A549 (cell line): ENCODE results near the gene APOC3. TPM values are rescaled to one million over a fixed set of nuclear protein-coding genes. Genes with fewer than 3 reads are reported as not detected.

Source experiments
- ATAC-seq, 2 experiments: fragments of 200-7000 bp in 1 of 2; fragments of >200 bp in 1 of 2; cut with Nextera tagmentation in 1 of 2; cut with Tn5 transposase in 1 of 2; 3 replicates each; pipeline versions ENCODE4 v1.8.0 to v1.9.1; 2018 to 2020; ENCODE audit warnings: mild to moderate bottlenecking in 1 of 2, moderate library complexity in 1 of 2
- CTCF ChIA-PET: fragments of 300-600 bp; sonication (Branson Sonifier 250); formaldehyde crosslinking; extraction: SDS; loops from one replicate; lab custom pipeline; 2021; ENCODE audit warnings: antibody characterized with exemption, inconsistent platforms; lab: Yijun Ruan, JAX
- POLR2A ChIA-PET: fragments of 350-600 bp; formaldehyde crosslinking; extraction: SDS; loops from one replicate; lab custom pipeline; 2021; ENCODE audit warnings: antibody characterized with exemption, inconsistent platforms; lab: Yijun Ruan, JAX
- DNase-seq, 2 experiments: peaks; one replicate each; pipeline versions ENCODE4 v3.0.0 to v3.0.0-alpha.2; 2011 to 2016; ENCODE audit warnings: low read depth in 1 of 2, low spot score in 1 of 2
- FAIRE-seq: peaks from 2 replicates; lab custom pipeline; 2011; peaks lifted over from hg19 to GRCh38; lab: Jason Lieb, UNC
- H3K27ac ChIP-seq, 2 experiments: fragments of >200 bp; sonication (Bioruptor Twin); formaldehyde crosslinking; 3 replicates each; pipeline ENCODE4 v1.5.1; 2016 to 2017
- H3K4me1 ChIP-seq: fragments of >200 bp; sonication (Bioruptor Twin); formaldehyde crosslinking; 3 replicates; pipeline ENCODE4 v1.6.1; 2016
- H3K4me2 ChIP-seq: fragments of >200 bp; sonication (Bioruptor Twin); formaldehyde crosslinking; 3 replicates; pipeline ENCODE4 v1.6.1; 2016
- H3K4me3 ChIP-seq: fragments of >200 bp; sonication (Bioruptor Twin); formaldehyde crosslinking; 3 replicates; pipeline ENCODE4 v1.5.1; 2016
- H3K9me3 ChIP-seq: fragments of >200 bp; sonication (Bioruptor Twin); formaldehyde crosslinking; 3 replicates; pipeline ENCODE4 v1.6.1; 2016
- BHLHE40 ChIP-seq: IDR thresholded peaks from 2 replicates; pipeline ENCODE4 v1.6.1; 2012; ENCODE audit warnings: low read depth, low read length, inconsistent platforms
- CBX2 ChIP-seq: fragments of 200-600 bp; sonication (generic); IDR thresholded peaks from 2 replicates; pipeline ENCODE4 v1.6.1; 2016; ENCODE audit warnings: low read depth, mild to moderate bottlenecking, borderline replicate concordance
- CBX8 ChIP-seq: fragments of 200-600 bp; sonication (generic); IDR thresholded peaks from 2 replicates; pipeline ENCODE4 v1.6.1; 2016
- CEBPB ChIP-seq, 2 experiments: fragments of >200 bp in 1 of 2; sonication (Bioruptor Twin) in 1 of 2; formaldehyde crosslinking in 1 of 2; IDR thresholded peaks; 2 replicates each; pipeline ENCODE4 v1.6.1; 2012 to 2016
- CHD2 ChIP-seq: fragments of 150-350 bp; IDR thresholded peaks from 2 replicates; pipeline ENCODE4 v1.6.1; 2014; ENCODE audit warnings: low read length; ENCODE audit not compliant: partially characterized antibody
- ELK1 ChIP-seq: fragments of 150-350 bp; IDR thresholded peaks from 2 replicates; pipeline ENCODE4 v1.6.1; 2014; ENCODE audit warnings: low read depth, mild to moderate bottlenecking, low read length
- ESRRA ChIP-seq: fragments of 150-350 bp; IDR thresholded peaks from 2 replicates; pipeline ENCODE4 v1.6.1; 2014; ENCODE audit warnings: mild to moderate bottlenecking, low read length, borderline replicate concordance
- FOSB ChIP-seq: fragments of 250-450 bp; sonication (Bioruptor Pico); IDR thresholded peaks from 2 replicates; pipeline ENCODE4 v1.5.0; 2020; ENCODE audit warnings: mild to moderate bottlenecking, moderate library complexity
- FOXS1 ChIP-seq: fragments of 250-450 bp; sonication (Bioruptor Pico); IDR thresholded peaks from 2 replicates; pipeline ENCODE4 v1.5.0; 2020; ENCODE audit warnings: mild to moderate bottlenecking, moderate library complexity
- HMGXB4 ChIP-seq: fragments of 250-450 bp; sonication (Bioruptor Pico); IDR thresholded peaks from 2 replicates; pipeline ENCODE4 v1.5.0; 2021; ENCODE audit warnings: mild to moderate bottlenecking, moderate library complexity, borderline replicate concordance
- HOXA7 ChIP-seq: fragments of 250-450 bp; sonication (Bioruptor Pico); IDR thresholded peaks from 2 replicates; pipeline ENCODE4 v1.5.0; 2020; ENCODE audit warnings: mild to moderate bottlenecking, moderate library complexity
- HOXB13 ChIP-seq: fragments of 250-450 bp; sonication (Bioruptor Pico); IDR thresholded peaks from 2 replicates; pipeline ENCODE4 v1.5.0; 2020; ENCODE audit warnings: low read depth, mild to moderate bottlenecking, moderate library complexity
- HOXB5 ChIP-seq: fragments of 250-450 bp; sonication (Bioruptor Pico); IDR thresholded peaks from 2 replicates; pipeline ENCODE4 v1.5.0; 2020; ENCODE audit warnings: mild to moderate bottlenecking, moderate library complexity
- JUN ChIP-seq, 2 experiments: fragments of >200 bp; sonication (Bioruptor Twin); formaldehyde crosslinking; IDR thresholded peaks; 2 replicates in 1 of 2; 3 replicates in 1 of 2; pipeline ENCODE4 v1.6.1; 2016 to 2017
- KDM1A ChIP-seq: fragments of 200-600 bp; sonication (generic); IDR thresholded peaks from 2 replicates; pipeline ENCODE4 v1.6.1; 2016; ENCODE audit warnings: low read depth, mild to moderate bottlenecking
- KDM5A ChIP-seq: fragments of 200-600 bp; sonication (generic); IDR thresholded peaks from 2 replicates; pipeline ENCODE4 v1.6.1; 2016; ENCODE audit warnings: antibody characterized with exemption, mild to moderate bottlenecking
- MAZ ChIP-seq: fragments of 150-350 bp; IDR thresholded peaks from 2 replicates; pipeline ENCODE4 v1.6.1; 2014; ENCODE audit warnings: antibody characterized with exemption, low read depth, low read length, borderline replicate concordance
- MYC ChIP-seq: IDR thresholded peaks from 2 replicates; pipeline ENCODE4 v1.6.1; 2012; ENCODE audit warnings: mild to moderate bottlenecking, inconsistent platforms, low read length, improper control_type of control experiment, borderline replicate concordance
- NPAS2 ChIP-seq: fragments of 250-450 bp; sonication (Bioruptor Pico); IDR thresholded peaks from 2 replicates; pipeline ENCODE4 v1.8.0; 2022; ENCODE audit warnings: mild to moderate bottlenecking, moderate library complexity, borderline replicate concordance
- PBX3 ChIP-seq: IDR thresholded peaks from 2 replicates; pipeline ENCODE4 v1.6.1; 2012
- POLR2AphosphoS2 ChIP-seq: conservative IDR thresholded peaks from 2 replicates; pipeline ENCODE4 v1.6.1; 2012; ENCODE audit warnings: low read length, improper control_type of control experiment, inconsistent platforms
- RCOR1 ChIP-seq: fragments of 150-350 bp; IDR thresholded peaks from 2 replicates; pipeline ENCODE4 v1.6.1; 2014; ENCODE audit warnings: antibody characterized with exemption, low read length, low read depth
- RFX5 ChIP-seq: fragments of 450-650 bp; IDR thresholded peaks from 2 replicates; pipeline ENCODE4 v1.7.1; 2014; ENCODE audit warnings: antibody characterized with exemption, mild to moderate bottlenecking, moderate library complexity
- RNF2 ChIP-seq: fragments of 200-600 bp; sonication (generic); IDR thresholded peaks from 2 replicates; pipeline ENCODE4 v1.6.1; 2016; ENCODE audit warnings: low read depth, mild to moderate bottlenecking, antibody characterized with exemption, moderate library complexity, borderline replicate concordance
- TFCP2L1 ChIP-seq: fragments of 250-450 bp; sonication (Bioruptor Pico); IDR thresholded peaks from 2 replicates; pipeline ENCODE4 v1.5.0; 2021; ENCODE audit warnings: mild to moderate bottlenecking
- TP53 ChIP-seq: fragments of 250-450 bp; sonication (Bioruptor Pico); IDR thresholded peaks from 2 replicates; pipeline ENCODE4 v1.5.0; 2021; ENCODE audit warnings: mild to moderate bottlenecking, moderate library complexity
- USF2 ChIP-seq: fragments of 450-650 bp; IDR thresholded peaks from 2 replicates; pipeline ENCODE4 v1.6.1; 2014; ENCODE audit warnings: antibody characterized with exemption
- ZFP36 ChIP-seq: fragments of 450-650 bp; IDR thresholded peaks from 2 replicates; pipeline ENCODE4 v1.6.1; 2014; ENCODE audit warnings: borderline replicate concordance; ENCODE audit not compliant: partially characterized antibody
- ZNF302 ChIP-seq: fragments of 250-450 bp; sonication (Bioruptor Pico); IDR thresholded peaks from 2 replicates; pipeline ENCODE4 v1.9.0; 2021; ENCODE audit warnings: inconsistent platforms, mild to moderate bottlenecking, moderate library complexity
- ZSCAN20 ChIP-seq: fragments of 250-450 bp; sonication (Bioruptor Pico); IDR thresholded peaks from 2 replicates; pipeline ENCODE4 v1.8.0; 2022; ENCODE audit warnings: mild to moderate bottlenecking, moderate library complexity
- WGBS: methylation state at CpG from one replicate; pipeline ENCODE4 v1.1.6; 2017; ENCODE audit errors: missing lambda C conversion rate; 5-methylcytosine and 5-hydroxymethylcytosine counted together
- polyA plus RNA-seq, 4 experiments: library from polyadenylated mRNA; depleted of rRNA in 3 of 4; stranded (reverse); fragments of >200 nt; fragmentation: RNase III in 1 of 4; extraction: RNeasy Plus Mini Kit Qiagen cat#74134 plus additional on column Dnase treatment in 1 of 4; gene quantifications; 2 replicates in 3 of 4; 3 replicates in 1 of 4; pipeline ENCODE4 v1.2.3, GENCODE V29; 2011 to 2017

APOC3 gene
- polyA plus RNA-seq, 2 of the 4 experiments (the other 2 are of a cell fraction): not detected

- TF ChIP-seq HOXB13 (CRISPR knock-in tag): no peak
- no peak for TF ChIP-seq TFCP2L1 (CRISPR knock-in tag)
- no peak for TF ChIP-seq ZFP36
- TF ChIP-seq RCOR1: no peak
- TF ChIP-seq CBX2: no peak
- no peak for TF ChIP-seq CHD2
- no peak for TF ChIP-seq FOXS1 (CRISPR knock-in tag)
- TF ChIP-seq FOSB (CRISPR knock-in tag): no peak
- TF ChIP-seq ZNF302 (CRISPR knock-in tag): no peak
- no peak for TF ChIP-seq HMGXB4 (CRISPR knock-in tag)
- TF ChIP-seq KDM1A: no peak
- TF ChIP-seq CEBPB (IDR thresholded peaks at IDR 0.05): no peak
- TF ChIP-seq RNF2: no peak
- no peak for TF ChIP-seq USF2
- no peak for TF ChIP-seq NPAS2 (CRISPR knock-in tag)
- no peak for TF ChIP-seq HOXA7 (CRISPR knock-in tag)
- TF ChIP-seq, all 56 proteins: peak for 0
- H3K9me3 ChIP-seq: no peaks in the 10 kb centered on the region
- 0 out of 3 replicates have a peak, but pooled peaks cover 4% of the 10 kb centered on the region for H3K4me1 ChIP-seq
- WGBS: 60% methylated on average over 5 of the region's 6 CpGs
- FAIRE-seq (no peak), DNase-seq (no peak), ATAC-seq (no peak)
- H3K4me2 ChIP-seq: no peak overlapping the region
- no peak overlapping the region for H3K4me3 ChIP-seq
- no peak overlapping the region for H3K27ac ChIP-seq
- ChIA-PET CTCF (interaction anchor here (1.3 to 1.5 kb wide), 2 partner anchors 25 to 49 kb away, joined by 3 read pairs; no protein-coding TSS in a partner anchor), POLR2A (no interaction called here)
Measured at GRCh38 chr11:116838321-116839084, 8.8 kb downstream of the APOC3 start.

- ChIA-PET POLR2A (no interaction called here), CTCF (interaction anchor here (1.1 to 1.8 kb wide), 4 partner anchors 13 to 51 kb away, joined by 3 to 4 read pairs (median 4); partner anchors contain the start of gene APOA5)
- Histone ChIP-seq H3K9me3 (no peaks in the 10 kb centered on the region), H3K4me1 (0 out of 3 replicates have a peak, but pooled peaks cover 4% of the 10 kb centered on the region), H3K4me3 (no peak overlapping the region), H3K27ac (no peak overlapping the region), H3K4me2 (no peak overlapping the region)
- 65% methylated on average over 5 of the region's 6 CpGs for WGBS
- no peak for DNase-seq
- no peak for ATAC-seq
- no peak for FAIRE-seq
- TF ChIP-seq CBX8 (no peak), PBX3 (no peak), TP53 (CRISPR knock-in tag) (no peak), JUN (IDR thresholded peaks at IDR 0.05) (no peak), MYC (no peak), CBX2 (no peak), HOXB13 (CRISPR knock-in tag) (no peak), FOSB (CRISPR knock-in tag) (no peak), ELK1 (no peak), ESRRA (no peak), BHLHE40 (no peak), ZSCAN20 (CRISPR knock-in tag) (no peak), POLR2AphosphoS2 (no peak), HOXB5 (CRISPR knock-in tag) (no peak), USF2 (no peak), RFX5 (no peak), MAZ (no peak), KDM5A (no peak)
Measured at GRCh38 chr11:116840224-116840745, 10.6 kb downstream of the APOC3 start.
